K562 (cell line): Measurements from ENCODE around the gene TEAD3. TPM values are rescaled to one million over a fixed set of nuclear protein-coding genes. Genes with fewer than 3 reads are reported as not detected.

Experiments
- ASH1L ChIP-seq: fragments of 450-650 bp; IDR thresholded peaks from 2 replicates; pipeline ENCODE4 v1.6.1; 2018; ENCODE audit warnings: borderline replicate concordance, mild to moderate bottlenecking, low read depth; ENCODE audit not compliant: partially characterized antibody
- MYC ChIP-seq, 2 experiments: fragments of 250-450 bp in 1 of 2; sonication (Bioruptor Pico) in 1 of 2; IDR thresholded peaks; 2 replicates each; pipeline versions ENCODE4 v1.5.1 to v1.6.1; 2012 to 2021; ENCODE audit warnings: low read depth in 2 of 2, borderline replicate concordance in 1 of 2, improper control_type of control experiment in 1 of 2, low read length in 1 of 2, mild to moderate bottlenecking in 1 of 2, moderate library complexity in 1 of 2
- NFRKB ChIP-seq: fragments of 450-650 bp; IDR thresholded peaks from 2 replicates; pipeline ENCODE4 v1.6.1; 2016; ENCODE audit warnings: low read depth
- OTX1 ChIP-seq: fragments of 450-650 bp; formaldehyde crosslinking; IDR thresholded peaks from 2 replicates; pipeline ENCODE4 v1.4.0; 2022; ENCODE audit warnings: mild to moderate bottlenecking
- TOE1 ChIP-seq, 2 experiments: fragments of 450-650 bp in 1 of 2; sonication (generic) in 1 of 2; formaldehyde crosslinking in 1 of 2; IDR thresholded peaks; 2 replicates each; pipeline versions ENCODE4 v1.7.1 to v1.8.0; 2016 to 2022; ENCODE audit warnings: borderline replicate concordance in 2 of 2, mild to moderate bottlenecking in 2 of 2, antibody characterized with exemption in 1 of 2, inconsistent platforms in 1 of 2, low read depth in 1 of 2, missing genetic modification reagents in 1 of 2, moderate library complexity in 1 of 2
- polyA plus RNA-seq, 8 experiments: library from polyadenylated mRNA; depleted of rRNA in 4 of 8; stranded (reverse) in 5 of 8; unstranded in 3 of 8; fragments of >200 nt; fragmentation: Nextera tagmentation in 2 of 8; fragmentation: Illumina TruSeq in 1 of 8; extraction: Ambion mirVana in 2 of 8; extraction: Trizol in 1 of 8; gene quantifications; 2 replicates each; pipeline versions ENCODE4 v1.2.1 to v1.2.3, GENCODE V29; 2011 to 2014; ENCODE audit warnings: inconsistent platforms in 1 of 8, missing spikeins in 1 of 8
- total RNA-seq, 7 experiments: library from RNA; depleted of rRNA in 6 of 7; stranded (reverse); fragments of >200 nt in 6 of 7; fragmentation: Illumina TruSeq in 2 of 7; extraction: Trizol in 2 of 7; gene quantifications; 2 replicates each; pipeline versions ENCODE4 v1.2.1 to v1.2.3, GENCODE V29; 2011 to 2021; ENCODE audit warnings: low replicate concordance in 1 of 7
- TF ChIP-seq, protein P1 (sequence below): sonication (generic); formaldehyde crosslinking; IDR thresholded peaks from 2 replicates; pipeline ENCODE4 v1.8.0; 2022; ENCODE audit warnings: mild to moderate bottlenecking, missing genetic modification reagents
- TF ChIP-seq, protein P2 (sequence below): sonication (generic); formaldehyde crosslinking; IDR thresholded peaks from 2 replicates; pipeline ENCODE4 v1.4.0; 2020; ENCODE audit warnings: mild to moderate bottlenecking, missing genetic modification reagents
- TF ChIP-seq, protein P3 (sequence below): fragments of 200-800 bp; sonication (Bioruptor generic); IDR thresholded peaks from 2 replicates; pipeline ENCODE4 v1.6.1; 2017; ENCODE audit warnings: missing genetic modification characterization, missing compliant biosample characterization
- TF ChIP-seq, protein P4 (sequence below): fragments of 450-650 bp; formaldehyde crosslinking; IDR thresholded peaks from 2 replicates; pipeline ENCODE4 v1.4.0; 2020; ENCODE audit warnings: mild to moderate bottlenecking, moderate library complexity
- TF ChIP-seq, protein P5 (sequence below): fragments of 450-650 bp; formaldehyde crosslinking; IDR thresholded peaks from 2 replicates; pipeline ENCODE4 v1.4.0; 2022; ENCODE audit warnings: missing genetic modification characterization
- TF ChIP-seq, protein P6 (sequence below): fragments of 450-650 bp; formaldehyde crosslinking; conservative IDR thresholded peaks from 2 replicates; pipeline ENCODE4 v1.4.0; 2022; ENCODE audit warnings: mild to moderate bottlenecking, missing genetic modification characterization

The TEAD3 gene
- total and polyA plus RNA-seq, 9 of the 15 experiments (the other 6 are each of a cell fraction or from before 2014, with no cell fraction given): 0.63 to 13.2 (median 3.3) TPM

DNA sequence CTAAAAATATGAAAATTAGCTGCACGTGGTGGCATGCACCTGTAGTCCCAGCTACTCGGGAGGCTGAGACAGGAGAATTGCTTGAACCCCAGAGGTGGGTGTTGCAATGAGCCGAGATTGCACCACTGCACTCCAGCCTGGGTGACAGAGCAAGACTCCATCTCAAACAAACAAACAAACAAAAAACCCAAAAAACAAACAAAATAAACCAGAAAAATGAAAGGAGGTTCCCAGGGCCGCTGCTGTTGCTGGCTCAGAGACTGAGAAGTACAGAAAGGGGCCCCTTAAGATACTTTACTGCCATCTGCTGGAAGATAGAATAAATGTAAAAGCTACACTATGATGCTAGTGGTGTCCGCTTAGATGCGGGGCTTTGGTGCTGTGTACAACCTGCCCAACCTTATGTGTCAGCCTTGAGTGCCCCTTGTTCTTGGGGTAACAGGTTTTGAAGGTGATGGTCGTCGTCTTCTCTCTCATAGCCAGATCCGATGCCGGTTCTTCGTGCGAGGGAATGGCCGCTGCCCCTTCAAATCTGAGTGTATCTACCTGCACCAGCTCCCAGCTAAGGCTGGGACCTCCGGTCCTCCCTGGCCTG lies 47.5 kb downstream of the TEAD3 start (continued):
- TF ChIP-seq TOE1 (IDR thresholded peaks at IDR 0.05; ENCODE audit: borderline replicate concordance) (peak; percentile 54), TOE1 (CRISPR knock-in tag; IDR thresholded peaks at IDR 0.05; ENCODE audit: borderline replicate concordance, low read depth) (no peak), MYC (IDR thresholded peaks at IDR 0.05; ENCODE audit: low read depth, low read length) (0 out of 2 replicates have a peak, but pooled peaks have one; percentile 28), MYC (CRISPR knock-in tag; IDR thresholded peaks at IDR 0.05; ENCODE audit: borderline replicate concordance, low read depth) (no peak), OTX1 (CRISPR knock-in tag) (peak; percentile 45; the same call in 1 of the 2 replicates), NFRKB (no peak), ASH1L (no peak)
- TF ChIP-seq, protein P1, sequence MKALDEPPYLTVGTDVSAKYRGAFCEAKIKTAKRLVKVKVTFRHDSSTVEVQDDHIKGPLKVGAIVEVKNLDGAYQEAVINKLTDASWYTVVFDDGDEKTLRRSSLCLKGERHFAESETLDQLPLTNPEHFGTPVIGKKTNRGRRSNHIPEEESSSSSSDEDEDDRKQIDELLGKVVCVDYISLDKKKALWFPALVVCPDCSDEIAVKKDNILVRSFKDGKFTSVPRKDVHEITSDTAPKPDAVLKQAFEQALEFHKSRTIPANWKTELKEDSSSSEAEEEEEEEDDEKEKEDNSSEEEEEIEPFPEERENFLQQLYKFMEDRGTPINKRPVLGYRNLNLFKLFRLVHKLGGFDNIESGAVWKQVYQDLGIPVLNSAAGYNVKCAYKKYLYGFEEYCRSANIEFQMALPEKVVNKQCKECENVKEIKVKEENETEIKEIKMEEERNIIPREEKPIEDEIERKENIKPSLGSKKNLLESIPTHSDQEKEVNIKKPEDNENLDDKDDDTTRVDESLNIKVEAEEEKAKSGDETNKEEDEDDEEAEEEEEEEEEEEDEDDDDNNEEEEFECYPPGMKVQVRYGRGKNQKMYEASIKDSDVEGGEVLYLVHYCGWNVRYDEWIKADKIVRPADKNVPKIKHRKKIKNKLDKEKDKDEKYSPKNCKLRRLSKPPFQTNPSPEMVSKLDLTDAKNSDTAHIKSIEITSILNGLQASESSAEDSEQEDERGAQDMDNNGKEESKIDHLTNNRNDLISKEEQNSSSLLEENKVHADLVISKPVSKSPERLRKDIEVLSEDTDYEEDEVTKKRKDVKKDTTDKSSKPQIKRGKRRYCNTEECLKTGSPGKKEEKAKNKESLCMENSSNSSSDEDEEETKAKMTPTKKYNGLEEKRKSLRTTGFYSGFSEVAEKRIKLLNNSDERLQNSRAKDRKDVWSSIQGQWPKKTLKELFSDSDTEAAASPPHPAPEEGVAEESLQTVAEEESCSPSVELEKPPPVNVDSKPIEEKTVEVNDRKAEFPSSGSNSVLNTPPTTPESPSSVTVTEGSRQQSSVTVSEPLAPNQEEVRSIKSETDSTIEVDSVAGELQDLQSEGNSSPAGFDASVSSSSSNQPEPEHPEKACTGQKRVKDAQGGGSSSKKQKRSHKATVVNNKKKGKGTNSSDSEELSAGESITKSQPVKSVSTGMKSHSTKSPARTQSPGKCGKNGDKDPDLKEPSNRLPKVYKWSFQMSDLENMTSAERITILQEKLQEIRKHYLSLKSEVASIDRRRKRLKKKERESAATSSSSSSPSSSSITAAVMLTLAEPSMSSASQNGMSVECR (CRISPR knock-in tag): 0 out of 2 replicates have a peak, but pooled peaks have one; percentile 6
- TF ChIP-seq, protein P2, sequence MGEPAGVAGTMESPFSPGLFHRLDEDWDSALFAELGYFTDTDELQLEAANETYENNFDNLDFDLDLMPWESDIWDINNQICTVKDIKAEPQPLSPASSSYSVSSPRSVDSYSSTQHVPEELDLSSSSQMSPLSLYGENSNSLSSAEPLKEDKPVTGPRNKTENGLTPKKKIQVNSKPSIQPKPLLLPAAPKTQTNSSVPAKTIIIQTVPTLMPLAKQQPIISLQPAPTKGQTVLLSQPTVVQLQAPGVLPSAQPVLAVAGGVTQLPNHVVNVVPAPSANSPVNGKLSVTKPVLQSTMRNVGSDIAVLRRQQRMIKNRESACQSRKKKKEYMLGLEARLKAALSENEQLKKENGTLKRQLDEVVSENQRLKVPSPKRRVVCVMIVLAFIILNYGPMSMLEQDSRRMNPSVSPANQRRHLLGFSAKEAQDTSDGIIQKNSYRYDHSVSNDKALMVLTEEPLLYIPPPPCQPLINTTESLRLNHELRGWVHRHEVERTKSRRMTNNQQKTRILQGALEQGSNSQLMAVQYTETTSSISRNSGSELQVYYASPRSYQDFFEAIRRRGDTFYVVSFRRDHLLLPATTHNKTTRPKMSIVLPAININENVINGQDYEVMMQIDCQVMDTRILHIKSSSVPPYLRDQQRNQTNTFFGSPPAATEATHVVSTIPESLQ: 0 out of 2 replicates have a peak, but pooled peaks have one; percentile 59
- TF ChIP-seq, protein P3, sequence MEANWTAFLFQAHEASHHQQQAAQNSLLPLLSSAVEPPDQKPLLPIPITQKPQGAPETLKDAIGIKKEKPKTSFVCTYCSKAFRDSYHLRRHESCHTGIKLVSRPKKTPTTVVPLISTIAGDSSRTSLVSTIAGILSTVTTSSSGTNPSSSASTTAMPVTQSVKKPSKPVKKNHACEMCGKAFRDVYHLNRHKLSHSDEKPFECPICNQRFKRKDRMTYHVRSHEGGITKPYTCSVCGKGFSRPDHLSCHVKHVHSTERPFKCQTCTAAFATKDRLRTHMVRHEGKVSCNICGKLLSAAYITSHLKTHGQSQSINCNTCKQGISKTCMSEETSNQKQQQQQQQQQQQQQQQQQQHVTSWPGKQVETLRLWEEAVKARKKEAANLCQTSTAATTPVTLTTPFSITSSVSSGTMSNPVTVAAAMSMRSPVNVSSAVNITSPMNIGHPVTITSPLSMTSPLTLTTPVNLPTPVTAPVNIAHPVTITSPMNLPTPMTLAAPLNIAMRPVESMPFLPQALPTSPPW (CRISPR knock-in tag): peak; percentile 26; the same call in 1 of the 2 replicates
- TF ChIP-seq, protein P4, sequence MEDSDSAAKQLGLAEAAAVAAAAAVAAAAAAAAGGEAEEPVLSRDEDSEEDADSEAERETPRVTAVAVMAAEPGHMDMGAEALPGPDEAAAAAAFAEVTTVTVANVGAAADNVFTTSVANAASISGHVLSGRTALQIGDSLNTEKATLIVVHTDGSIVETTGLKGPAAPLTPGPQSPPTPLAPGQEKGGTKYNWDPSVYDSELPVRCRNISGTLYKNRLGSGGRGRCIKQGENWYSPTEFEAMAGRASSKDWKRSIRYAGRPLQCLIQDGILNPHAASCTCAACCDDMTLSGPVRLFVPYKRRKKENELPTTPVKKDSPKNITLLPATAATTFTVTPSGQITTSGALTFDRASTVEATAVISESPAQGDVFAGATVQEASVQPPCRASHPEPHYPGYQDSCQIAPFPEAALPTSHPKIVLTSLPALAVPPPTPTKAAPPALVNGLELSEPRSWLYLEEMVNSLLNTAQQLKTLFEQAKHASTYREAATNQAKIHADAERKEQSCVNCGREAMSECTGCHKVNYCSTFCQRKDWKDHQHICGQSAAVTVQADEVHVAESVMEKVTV (CRISPR knock-in tag): peak; percentile 97
- TF ChIP-seq, protein P5, sequence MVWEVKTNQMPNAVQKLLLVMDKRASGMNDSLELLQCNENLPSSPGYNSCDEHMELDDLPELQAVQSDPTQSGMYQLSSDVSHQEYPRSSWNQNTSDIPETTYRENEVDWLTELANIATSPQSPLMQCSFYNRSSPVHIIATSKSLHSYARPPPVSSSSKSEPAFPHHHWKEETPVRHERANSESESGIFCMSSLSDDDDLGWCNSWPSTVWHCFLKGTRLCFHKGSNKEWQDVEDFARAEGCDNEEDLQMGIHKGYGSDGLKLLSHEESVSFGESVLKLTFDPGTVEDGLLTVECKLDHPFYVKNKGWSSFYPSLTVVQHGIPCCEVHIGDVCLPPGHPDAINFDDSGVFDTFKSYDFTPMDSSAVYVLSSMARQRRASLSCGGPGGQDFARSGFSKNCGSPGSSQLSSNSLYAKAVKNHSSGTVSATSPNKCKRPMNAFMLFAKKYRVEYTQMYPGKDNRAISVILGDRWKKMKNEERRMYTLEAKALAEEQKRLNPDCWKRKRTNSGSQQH (CRISPR knock-in tag): 0 out of 2 replicates have a peak, but pooled peaks have one; percentile 74
- TF ChIP-seq, protein P6, sequence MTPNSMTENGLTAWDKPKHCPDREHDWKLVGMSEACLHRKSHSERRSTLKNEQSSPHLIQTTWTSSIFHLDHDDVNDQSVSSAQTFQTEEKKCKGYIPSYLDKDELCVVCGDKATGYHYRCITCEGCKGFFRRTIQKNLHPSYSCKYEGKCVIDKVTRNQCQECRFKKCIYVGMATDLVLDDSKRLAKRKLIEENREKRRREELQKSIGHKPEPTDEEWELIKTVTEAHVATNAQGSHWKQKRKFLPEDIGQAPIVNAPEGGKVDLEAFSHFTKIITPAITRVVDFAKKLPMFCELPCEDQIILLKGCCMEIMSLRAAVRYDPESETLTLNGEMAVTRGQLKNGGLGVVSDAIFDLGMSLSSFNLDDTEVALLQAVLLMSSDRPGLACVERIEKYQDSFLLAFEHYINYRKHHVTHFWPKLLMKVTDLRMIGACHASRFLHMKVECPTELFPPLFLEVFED (CRISPR knock-in tag): 0 out of 2 replicates have a peak, but pooled peaks have one; percentile 30
